ENCODE results near the gene BFSP2.
"Not testable (repeated sequence)": the region's sequence is repeated elsewhere in the genome, so short reads cannot be mapped to it uniquely, and the experiment has no call there.

BFSP2 gene

DNA sequence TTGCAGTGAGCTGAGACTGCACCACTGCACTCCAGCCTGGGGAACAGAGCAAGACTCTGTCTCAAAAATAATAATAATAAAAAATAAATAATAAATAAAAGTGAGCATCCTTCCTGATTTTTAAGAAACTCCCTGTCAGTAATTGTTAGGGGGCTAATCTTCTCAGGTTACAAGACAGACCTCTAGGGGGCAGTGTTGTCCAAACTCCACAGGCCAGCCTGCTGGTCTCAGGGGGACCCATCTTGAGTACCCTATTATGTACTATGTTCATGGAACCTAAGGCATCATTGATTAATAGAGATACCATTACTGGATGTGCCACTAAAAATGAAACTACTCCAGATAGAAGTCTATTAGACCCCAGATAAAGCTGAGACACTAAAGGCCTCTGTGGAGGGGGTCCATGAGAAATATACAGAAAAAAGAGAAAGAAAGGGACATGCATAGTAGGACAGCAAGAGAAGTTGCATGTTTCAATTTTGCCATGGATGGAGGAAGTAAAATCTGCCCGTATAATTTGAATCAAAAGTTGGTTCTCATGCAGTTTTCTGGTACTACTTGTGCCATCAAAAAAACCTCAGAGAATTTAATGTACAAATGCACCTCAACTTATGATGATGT lies 88.2 kb downstream of the BFSP2 start:
- no peak for DNase-seq

DNA sequence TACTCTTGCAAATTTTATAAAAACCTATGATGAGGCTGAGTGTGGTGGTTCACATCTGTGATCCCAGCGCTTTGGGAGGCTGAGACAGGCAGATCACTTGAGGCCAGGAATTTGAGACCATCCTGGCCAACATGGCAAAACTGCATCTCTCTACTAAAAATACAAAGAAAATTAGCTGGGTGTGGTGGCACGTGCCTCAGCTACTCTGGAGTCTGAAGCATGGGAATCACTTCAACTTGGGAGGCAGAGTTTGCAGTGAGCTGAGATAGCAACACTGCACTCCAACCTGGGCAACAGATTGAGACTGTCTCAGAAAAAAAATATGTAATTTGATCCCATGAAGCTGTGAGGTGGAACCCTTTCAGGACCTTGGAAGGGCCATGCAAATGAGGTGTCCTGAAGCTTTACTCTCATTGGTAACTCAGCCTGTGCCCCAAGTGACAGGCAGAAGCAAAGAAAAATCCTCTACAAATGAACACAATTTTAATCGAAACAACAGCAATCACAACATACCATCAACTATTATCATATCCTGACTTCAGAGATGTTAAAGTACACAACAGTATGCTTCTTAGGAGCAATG lies 89.0 kb downstream of the BFSP2 start:
- DNase-seq = no peak

DNA sequence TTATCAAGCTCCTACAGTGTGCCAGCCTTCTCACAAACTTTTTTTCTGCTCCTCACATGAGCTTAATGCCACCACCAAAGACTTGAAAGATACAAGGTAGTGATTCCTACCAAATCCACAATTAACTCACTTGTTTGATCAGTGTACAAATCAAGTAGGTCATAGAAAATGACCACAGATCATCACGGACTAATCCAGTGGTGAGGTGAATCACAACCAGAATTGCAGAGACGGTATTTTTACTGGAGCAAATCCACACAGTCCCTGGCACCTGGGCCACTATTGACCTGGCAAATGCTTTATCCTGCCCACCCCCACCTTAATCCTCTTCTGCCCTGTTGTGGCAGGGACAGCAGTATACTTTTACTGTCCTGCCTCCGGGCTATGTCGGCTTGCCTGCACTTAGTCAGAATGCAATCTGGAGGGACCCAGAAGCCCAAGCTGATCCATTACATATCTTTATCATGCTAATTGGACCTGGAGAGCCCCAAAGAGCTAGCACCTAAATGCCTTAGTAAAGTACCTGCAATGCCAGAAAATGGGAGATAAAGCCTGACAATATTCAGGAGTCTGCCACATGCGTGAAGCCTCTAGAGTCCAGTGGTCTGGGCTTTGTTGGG lies 89.7 kb downstream of the BFSP2 start:
- DNase-seq = no peak

DNA sequence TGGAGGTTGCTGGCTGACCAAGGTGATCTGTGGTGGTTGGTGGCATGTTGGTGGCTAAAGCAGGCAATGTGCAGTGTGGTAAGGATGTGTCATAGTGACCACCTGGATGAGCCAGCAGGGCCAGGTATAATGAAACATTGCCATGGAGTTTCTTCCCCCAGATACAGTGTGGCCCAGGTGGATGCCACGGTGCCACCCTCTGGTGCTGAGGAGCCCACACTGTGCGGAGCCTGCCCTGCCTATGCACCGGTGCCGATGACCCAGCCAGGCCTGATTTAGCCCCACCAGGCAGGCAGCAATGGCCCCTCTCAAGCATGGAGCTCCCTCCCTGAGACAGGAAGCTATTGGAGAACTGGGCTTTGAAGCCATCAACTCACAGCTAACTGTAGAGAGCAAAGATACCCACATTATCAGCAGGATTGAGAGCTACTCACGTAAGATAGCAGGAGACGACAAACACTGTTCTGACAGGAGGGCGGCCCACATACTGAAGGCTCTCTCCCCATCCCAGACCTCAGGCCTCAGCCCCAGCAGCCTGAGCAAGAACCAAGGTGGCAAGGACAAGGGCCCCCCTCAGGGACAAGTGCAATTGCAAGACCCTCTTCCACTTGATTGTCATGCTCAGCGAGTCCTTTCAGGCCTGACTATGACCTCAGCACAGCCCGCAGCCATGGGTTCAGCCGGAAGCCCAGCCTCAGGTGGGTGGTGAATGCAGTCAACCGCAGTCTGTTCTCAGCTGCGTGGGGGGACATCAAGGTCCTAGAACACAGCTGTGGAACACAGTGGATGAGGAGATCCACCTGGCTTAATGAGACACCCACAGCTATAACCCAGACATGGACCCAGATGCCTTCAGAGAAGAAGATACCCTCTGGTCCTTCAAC lies 90.9 kb downstream of the BFSP2 start:
- DNase-seq = no peak

DNA sequence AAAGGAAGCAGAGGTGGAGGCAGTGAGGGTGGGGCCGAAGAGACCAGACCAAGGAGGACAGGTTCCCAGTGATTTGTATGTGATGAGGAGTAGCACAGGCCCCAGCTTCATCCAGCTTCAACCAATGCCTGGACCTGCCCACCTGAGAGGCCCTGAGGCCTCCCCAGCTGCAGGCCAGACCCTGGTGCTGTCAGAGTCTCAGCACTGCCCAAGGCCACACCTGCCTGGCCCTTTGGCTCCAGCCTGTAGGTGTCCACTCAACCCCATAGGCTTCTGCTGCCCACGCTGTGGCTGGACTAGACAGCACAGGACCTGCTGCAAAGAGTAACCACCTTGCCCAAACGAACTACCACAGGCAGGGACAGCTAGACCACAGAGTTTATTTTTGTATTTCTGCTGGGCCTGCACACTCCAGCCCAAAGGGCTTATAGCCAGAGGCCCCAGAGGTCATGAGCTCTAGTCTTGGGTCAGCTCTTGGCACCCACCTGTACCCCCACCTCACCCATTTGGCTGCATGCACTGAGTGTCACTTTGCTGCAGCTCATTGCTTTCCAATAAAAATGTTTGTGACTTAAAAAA lies 91.7 kb downstream of the BFSP2 start:
- DNase-seq = no peak

DNA sequence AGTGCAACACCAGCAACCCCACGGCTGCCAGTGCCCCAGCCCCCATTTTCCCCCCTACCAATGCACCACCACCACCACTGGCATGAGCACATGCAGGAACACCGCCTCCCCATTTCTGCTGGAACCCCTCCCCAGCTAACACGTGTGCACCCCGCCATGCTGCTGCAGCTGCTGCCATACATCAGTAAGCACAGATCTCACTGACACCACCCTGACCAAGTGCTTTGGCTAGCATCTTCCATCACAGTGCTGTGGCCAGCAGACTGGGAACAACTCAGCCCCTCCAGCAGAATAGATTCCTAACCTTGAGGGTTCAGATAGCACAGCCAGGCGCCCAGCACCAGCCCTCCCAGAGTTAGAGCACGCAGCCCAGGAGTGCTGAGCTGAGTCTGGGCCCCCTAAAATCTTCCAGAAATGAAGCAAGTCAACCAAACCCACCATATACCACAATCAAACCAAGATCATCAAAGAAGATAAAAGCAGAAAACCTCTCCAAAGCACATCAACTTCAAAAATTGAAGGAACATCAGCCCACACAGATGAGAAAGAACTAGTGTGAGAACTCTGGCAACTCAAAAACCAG lies 92.4 kb downstream of the BFSP2 start:
- no peak for DNase-seq

DNA sequence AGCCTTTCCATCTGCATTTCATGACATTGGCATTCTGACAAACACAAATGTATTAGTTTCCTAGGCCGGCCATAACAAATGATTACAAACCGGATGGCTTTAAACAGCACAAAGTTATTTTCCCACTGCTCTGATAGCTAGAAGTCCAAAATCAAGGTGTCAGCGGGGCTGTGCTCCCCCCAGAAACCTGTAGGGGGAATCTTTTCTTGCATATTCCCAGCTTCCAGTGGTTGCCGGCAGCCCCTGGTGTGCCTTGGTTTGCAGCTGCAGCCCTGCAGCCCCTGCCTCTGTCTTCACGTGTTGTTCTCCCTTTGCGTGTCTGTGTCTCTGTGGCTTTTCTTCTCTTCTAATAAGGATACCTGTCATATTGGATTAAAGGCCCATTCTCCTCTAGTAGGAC lies 94.6 kb downstream of the BFSP2 start:
- DNase-seq = no peak

DNA sequence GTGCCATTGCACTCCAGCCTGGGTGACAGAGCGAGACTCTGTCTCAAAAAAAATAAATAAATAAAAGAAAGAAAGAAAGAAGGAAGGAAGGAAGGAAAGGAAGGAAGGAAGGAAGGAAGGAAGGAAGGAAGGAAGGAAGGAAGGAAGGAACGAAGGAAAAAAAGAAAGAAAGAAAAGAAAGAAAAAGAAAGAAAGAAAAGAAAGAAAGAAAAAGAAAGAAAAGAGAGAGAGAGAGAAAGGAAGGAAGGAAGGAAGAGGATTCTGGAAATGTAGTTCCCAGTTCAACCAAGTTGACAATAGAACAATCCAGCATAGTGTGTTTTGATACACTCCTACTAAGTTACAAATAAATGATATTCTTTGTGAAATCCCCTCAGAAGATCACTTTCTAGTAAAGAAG lies 102.7 kb downstream of the BFSP2 start:
- DNase-seq = not testable (repeated sequence)

DNA sequence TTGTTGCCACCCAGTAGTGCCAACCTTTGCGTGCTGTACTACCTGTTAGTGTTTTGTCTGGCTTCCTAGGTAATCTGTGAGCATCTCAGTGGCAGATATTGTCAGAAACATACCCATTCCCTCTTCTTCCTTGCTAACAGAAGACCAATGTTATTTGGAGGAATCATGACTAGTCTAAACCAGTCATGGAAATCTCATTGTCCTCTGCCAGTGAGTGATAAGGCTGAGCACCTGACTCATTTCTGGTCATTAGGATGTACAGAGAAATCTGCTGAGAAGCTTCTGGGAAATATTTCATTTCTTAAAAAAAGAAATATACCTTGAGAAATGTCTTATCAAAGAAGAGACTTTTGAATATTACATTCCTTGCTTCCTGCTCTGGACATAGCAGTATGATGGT lies 103.6 kb downstream of the BFSP2 start:
- DNase-seq = no peak

DNA sequence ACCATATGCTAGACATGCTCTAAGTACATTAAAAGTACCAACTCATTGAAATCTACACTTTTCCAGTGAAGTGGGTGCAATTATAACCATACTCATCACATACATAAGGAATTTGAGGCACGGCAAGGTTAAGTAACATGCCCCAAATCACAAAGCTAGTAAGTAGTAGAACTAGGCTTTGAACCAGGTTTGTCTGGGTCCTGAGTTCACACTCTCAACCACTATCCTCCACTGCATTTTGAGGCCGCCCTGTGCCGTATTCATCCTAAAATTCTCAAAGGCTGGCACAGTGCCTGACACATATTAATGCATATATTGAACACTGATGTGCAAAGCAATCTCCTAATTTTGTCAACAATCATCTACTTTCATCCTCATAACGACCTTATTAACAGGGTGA lies 104.9 kb downstream of the BFSP2 start:
- no peak for DNase-seq

DNA sequence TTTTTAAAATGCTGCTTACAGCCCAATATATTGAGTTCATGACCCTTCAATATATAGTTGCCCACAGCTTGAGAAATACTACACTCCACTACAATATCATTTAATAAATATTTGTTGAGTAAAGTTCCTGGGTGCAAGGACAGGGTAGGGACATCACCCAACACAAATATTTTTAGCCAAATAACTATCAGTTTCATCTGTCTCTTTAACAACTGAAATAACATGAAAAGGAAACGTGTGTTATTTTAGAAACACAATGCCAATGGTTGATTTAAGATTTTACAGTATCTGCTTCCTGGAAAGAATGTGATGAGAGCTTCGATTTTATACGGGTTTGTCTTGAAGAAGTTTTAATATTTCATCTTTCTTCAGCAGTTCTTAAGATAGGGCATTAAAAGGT lies 106.0 kb downstream of the BFSP2 start:
- no peak for DNase-seq

DNA sequence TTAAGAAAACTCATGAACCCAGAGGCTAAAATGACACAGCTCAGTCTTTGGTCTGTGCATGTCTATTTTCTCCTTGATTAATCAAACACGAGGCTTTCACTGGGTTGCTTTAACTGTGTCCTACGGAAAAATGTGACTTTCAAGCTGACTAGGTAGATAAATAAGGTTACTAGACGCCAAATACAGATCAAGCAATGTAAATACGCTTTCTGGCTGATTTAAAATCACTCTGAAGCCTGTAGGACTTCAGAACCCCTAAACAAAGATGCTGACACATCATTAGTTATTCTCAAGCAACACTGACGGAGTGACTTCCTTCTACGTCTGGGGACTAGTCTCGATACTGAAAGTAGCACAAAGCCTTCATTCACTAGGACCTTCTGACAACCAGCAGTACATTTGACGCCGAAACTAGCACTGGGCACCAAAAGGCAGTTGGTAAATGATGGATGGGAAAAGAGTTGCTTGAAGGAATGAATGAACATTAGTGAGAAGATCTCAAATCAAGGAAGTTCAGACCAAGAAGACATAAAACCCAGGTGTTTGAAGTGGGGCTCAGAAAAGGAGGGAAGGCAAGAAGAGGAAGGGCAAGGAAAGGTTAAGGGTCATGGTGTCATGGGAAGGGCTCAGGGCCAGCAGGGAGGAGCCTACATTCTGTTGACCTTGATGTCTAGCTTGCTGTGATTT lies 106.5 kb downstream of the BFSP2 start:
- no peak for DNase-seq

DNA sequence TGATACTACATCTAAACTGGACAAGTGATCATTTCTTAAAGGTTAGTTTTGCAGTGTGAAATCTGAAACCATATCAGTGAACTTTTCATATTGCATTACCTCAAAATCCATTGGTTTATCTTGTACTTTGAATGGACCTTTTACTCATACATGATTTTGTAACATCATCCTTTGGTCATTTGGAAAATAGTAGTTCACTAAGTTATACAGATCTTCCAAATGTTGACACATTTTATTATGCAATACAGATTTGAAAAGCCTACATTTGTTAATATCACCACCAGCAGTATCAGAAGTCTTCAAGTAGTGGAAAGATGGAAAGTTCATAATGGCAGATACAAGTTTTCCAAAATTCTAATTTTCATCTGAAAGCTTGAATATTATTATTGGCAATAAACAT lies 109.6 kb downstream of the BFSP2 start:
- DNase-seq = no peak

DNA sequence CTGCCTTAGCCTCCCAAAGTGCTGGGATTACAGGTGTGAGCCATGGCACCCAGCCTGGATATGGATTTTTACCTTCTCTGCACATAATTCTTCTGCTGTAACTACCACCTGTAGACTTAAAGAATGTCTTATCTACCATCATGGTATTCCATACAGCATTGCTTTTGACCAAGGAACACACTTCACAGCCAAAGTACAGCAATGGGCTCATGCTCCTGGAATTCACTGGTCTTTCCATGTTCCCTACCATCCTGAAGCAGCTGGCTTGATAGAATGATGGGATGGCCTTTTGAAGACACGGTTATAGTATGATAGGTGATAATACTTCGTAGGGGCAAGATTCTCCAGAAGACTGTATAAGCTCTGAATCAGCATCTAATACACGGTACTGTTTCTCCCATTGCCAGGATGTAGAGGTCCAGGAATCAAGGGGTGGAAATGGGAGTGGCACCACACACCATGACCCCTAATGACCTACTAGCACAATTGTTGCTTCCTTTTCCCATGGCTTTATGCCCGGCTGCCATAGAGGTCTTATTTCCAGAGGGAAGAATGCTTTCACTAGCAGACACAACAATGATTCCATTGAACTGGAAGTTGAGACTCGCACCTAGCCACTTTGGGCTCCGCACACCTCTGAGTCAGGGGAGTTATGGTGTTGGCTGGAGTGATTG lies 112.7 kb downstream of the BFSP2 start:
- no peak for DNase-seq

DNA sequence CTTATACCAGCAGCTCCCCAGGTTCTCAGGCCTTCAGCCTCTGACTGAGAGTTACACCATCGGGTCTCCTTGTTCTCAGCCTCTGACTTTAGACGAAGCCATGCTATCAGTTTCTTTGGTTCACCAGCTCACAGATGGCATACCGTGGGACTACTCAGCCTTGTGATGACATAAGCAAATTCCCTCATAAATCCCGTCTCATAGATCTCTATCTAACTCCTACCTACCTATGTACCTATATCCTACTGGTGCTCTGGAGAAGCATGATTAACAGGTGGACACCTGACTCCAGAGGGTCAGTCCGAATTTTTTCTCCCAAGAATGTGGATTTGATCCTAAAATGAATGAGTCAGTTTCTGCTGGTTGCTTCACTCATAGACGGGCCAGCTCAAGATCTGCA lies 114.6 kb downstream of the BFSP2 start:
- DNase-seq = no peak

DNA sequence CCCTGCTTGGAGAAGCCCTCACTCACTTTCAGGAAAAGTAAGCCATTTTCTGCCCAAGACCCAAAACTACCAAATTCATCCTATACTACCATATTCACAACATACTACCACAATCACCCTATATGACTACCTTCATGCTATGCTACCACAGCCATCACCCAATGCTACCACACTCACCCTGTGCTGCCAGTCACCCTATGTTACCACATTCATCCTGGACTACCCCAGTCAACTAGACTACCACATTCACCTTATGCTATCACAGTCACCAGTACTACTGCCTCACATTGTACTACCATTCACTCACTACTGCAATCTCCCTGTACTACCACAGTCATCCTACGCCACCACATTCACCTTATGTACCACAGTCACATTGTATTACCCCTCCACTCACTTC lies 115.3 kb downstream of the BFSP2 start:
- no peak for DNase-seq

DNA sequence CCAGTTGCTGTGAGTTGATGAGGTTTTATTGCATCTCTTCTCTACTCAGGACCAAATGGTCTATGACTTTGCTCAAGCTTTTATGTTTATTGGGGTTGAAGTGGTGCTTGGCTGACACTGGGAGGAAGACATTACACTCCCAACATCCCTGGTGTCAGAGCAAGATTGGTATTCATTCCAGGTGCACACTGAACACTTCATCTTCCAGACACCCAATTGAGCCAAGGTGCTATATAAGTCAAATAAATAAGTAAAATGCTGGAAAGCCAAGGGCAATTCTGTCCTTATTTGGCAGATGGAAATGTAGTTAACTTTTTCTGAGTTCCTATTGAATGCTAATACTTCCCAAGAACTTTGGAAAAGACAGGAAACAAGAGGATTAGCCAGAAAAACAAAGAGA lies 120.4 kb downstream of the BFSP2 start:
- DNase-seq = no peak

DNA sequence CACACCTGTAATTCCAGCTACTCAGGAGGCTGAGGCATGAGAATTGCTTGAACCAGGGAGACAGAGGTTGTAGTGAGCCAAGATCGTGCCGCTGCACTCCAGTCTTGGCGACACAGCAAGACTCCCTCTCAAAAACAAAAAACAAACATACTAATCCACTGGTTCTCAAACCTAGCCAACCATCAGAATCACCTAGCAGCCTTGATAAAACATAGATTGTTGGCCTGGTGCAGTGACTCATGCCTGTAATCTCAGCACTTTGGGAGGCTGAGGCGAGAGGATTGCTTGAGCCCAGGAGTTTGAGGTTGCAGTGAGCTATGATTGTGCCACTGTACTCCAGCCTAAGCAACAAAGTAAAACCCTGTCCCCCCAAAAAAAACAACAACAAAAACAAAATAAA lies 121.1 kb downstream of the BFSP2 start:
- DNase-seq = not testable (repeated sequence)

DNA sequence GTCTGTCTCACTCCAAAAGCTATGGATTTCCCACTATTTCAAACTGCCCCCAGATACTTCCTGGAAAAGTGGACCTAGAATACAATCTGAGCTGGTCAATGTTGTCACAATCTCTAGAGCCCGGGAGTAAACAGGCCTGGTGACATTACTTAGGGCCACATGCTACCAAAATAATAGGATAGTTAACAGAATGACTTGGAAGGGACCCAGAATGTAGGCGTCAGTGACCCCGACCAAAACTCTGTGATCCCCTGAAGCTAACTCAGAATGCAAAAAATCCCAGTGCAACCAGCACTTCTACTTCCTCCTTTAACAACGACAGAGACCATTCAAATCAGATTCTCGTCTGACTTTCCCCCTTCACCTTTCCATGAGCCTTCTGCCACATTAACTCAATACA lies 122.1 kb downstream of the BFSP2 start:
- DNase-seq = no peak

DNA sequence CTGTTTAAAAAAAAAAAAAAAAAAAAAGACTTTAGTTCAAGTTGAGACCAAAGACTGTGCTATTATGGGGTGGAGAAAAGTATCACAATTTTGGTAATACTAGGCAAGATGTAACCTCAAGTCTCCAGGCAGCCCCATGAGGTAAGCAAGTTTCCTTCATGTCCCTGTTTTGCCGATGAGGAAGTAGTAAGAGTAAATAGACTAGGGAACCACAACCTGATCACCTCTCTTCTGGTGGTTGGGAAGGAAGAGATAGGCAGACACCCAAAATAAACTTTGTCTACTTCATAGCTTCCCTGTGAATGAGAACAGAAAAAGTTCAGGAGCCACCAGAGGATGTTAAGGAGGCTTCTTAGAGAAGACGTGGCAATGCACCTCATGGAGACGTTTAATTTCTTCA lies 123.9 kb downstream of the BFSP2 start:
- not testable (repeated sequence) for DNase-seq

Measured in T1000 (cell line).